Spleen (tissue), 11 donors: ENCODE measurements around the gene BBS9. TPM values are rescaled to one million over a fixed set of nuclear protein-coding genes. Genes with fewer than 3 reads are reported as not detected.

Experiments
- DNase-seq: peaks from one replicate; pipeline ENCODE4 v3.0.0-alpha.2; 2020
- H3K27ac ChIP-seq, 8 donors: fragments of 200-600 bp; sonication (generic) in 7 of 8; 1 replicate in 4 of 8; 2 replicates in 4 of 8; pipeline versions ENCODE4 v1.5.0 to v1.8.0; 2016 to 2021; ENCODE audit warnings: inconsistent platforms in 4 of 8, mild to moderate bottlenecking in 4 of 8, moderate library complexity in 1 of 8
- H3K27me3 ChIP-seq, 7 donors: fragments of 200-600 bp; sonication (generic) in 6 of 7; replicated peaks in 1 of 7; 1 replicate in 4 of 7; 2 replicates in 3 of 7; pipeline versions ENCODE4 v1.5.0 to v1.8.0; 2016 to 2021; ENCODE audit warnings: inconsistent platforms in 3 of 7, mild to moderate bottlenecking in 1 of 7
- H3K36me3 ChIP-seq, 6 donors: fragments of 200-600 bp; sonication (generic) in 5 of 6; 1 replicate in 4 of 6; 2 replicates in 2 of 6; pipeline versions ENCODE4 v1.5.0 to v1.8.0; 2016 to 2021; ENCODE audit warnings: inconsistent platforms in 2 of 6
- H3K4me1 ChIP-seq, 6 donors: fragments of 200-600 bp; sonication (generic) in 5 of 6; 1 replicate in 3 of 6; 2 replicates in 3 of 6; pipeline versions ENCODE4 v1.5.0 to v1.8.0; 2016 to 2021; ENCODE audit warnings: inconsistent platforms in 3 of 6
- H3K4me3 ChIP-seq, 8 donors: fragments of 200-600 bp; sonication (generic) in 7 of 8; 1 replicate in 4 of 8; 2 replicates in 4 of 8; pipeline versions ENCODE4 v1.5.0 to v1.8.0; 2016 to 2021; ENCODE audit warnings: inconsistent platforms in 4 of 8, mild to moderate bottlenecking in 4 of 8, moderate library complexity in 2 of 8
- H3K9me3 ChIP-seq, 8 donors: fragments of 200-600 bp; sonication (generic) in 7 of 8; 1 replicate in 4 of 8; 2 replicates in 4 of 8; pipeline versions ENCODE4 v1.5.0 to v1.8.0; 2016 to 2021; ENCODE audit warnings: inconsistent platforms in 4 of 8
- CTCF ChIP-seq, 11 experiments: fragments of 200-600 bp in 7 of 11; fragments of 450-650 bp in 4 of 11; sonication (generic) in 4 of 11; IDR thresholded peaks in 8 of 11; conservative IDR thresholded peaks in 3 of 11; 1 replicate in 7 of 11; 2 replicates in 4 of 11; pipeline versions ENCODE4 v1.4.0 to v1.8.0; 2016 to 2021; ENCODE audit warnings: antibody characterized with exemption in 11 of 11, inconsistent platforms in 4 of 11, mild to moderate bottlenecking in 1 of 11
- POLR2A ChIP-seq, 3 donors: fragments of 450-650 bp; IDR thresholded peaks; one replicate each; pipeline ENCODE4 v1.5.1; 2017; ENCODE audit warnings: antibody characterized with exemption in 3 of 3, mild to moderate bottlenecking in 1 of 3
- POLR2AphosphoS5 ChIP-seq, 3 donors: sonication (generic); formaldehyde crosslinking; IDR thresholded peaks; one replicate each; pipeline ENCODE4 v1.5.1; 2017; ENCODE audit warnings: antibody characterized with exemption in 3 of 3
- WGBS, 5 donors: extraction: QIAGEN DNeasy Blood & Tissue Kit in 3 of 5; methylation state at CpG; one replicate each; pipeline versions ENCODE4 v1.1.5 to v1.1.7; 2013 to 2018; 5-methylcytosine and 5-hydroxymethylcytosine counted together
- intact Hi-C: fragments of 100-400 bp; cut with DNase I; formaldehyde crosslinking; loops from one replicate; pipeline ENCODE4 v1.15.0; 2023; ENCODE audit warnings: low total_unique reads
- polyA plus RNA-seq, 3 donors: library from polyadenylated mRNA; stranded (reverse); fragments of 200-250 nt; gene quantifications; one replicate each; pipeline ENCODE4 v1.2.1, GENCODE V29; 2013
- total RNA-seq, 7 donors: library from RNA; depleted of rRNA in 3 of 7; stranded (reverse); fragments of >200 nt in 3 of 7; fragmentation: NEBNext Ultra II Directional in 4 of 7; extraction: Animal tissue kit (Norgen Biotek cat#: 25700) in 4 of 7; gene quantifications; one replicate each; pipeline versions ENCODE4 v1.1.0 to v1.2.1, GENCODE V29; 2016 to 2021
- donor health status: healthy with polysubstance abuse.
- donor health status: DM: no; HTN: no; CAD: no; lungs with moderate emphysema.
- donor health status: DM: no; HTN: no; CAD: no.
- donor health status: Bipolar disorder and iron deficiency.
- donor health status: healthy.
- donor health status: DM: no; HTN: no; CAD: no.
- donor health status: DM: yes; HTN: yes; CAD: no.

The BBS9 gene
- total and polyA plus RNA-seq, 10 donors, result 2.3 to 44.1 (median 25.3) TPM

GRCh38 chr7:33529070-33529469 lies 399.7 kb downstream of the BBS9 start:
- Histone ChIP-seq H3K27ac (no peak overlapping the region), H3K4me3 (no peak overlapping the region), H3K27me3 (no peaks in the 10 kb centered on the region), H3K36me3 (peaks cover 0 to 11% (median 3%) of the 10 kb centered on the region in 6 donors), H3K4me1 (no peaks in the 10 kb centered on the region), H3K9me3 (no peaks in the 10 kb centered on the region)
- no peak for DNase-seq
- TF ChIP-seq POLR2AphosphoS5 (IDR thresholded peaks at IDR 0.05) (no peak), CTCF (IDR thresholded peaks at IDR 0.05 in 8 of 11, conservative IDR thresholded peaks at IDR 0.05 in 3 of 11) (no peak), POLR2A (IDR thresholded peaks at IDR 0.05) (no peak)
- WGBS, 5 donors, result 88 to 97% (median 95%) methylated on average over 2 of the region's 2 CpGs
- intact Hi-C loops, result no loop called here

GRCh38 chr7:33530664-33531063 lies 401.3 kb downstream of the BBS9 start:
- Histone ChIP-seq H3K4me1 (no peaks in the 10 kb centered on the region), H3K36me3 (peaks cover 0 to 27% (median 3%) of the 10 kb centered on the region in 6 donors), H3K9me3 (no peaks in the 10 kb centered on the region), H3K4me3 (no peak overlapping the region), H3K27ac (no peak overlapping the region), H3K27me3 (no peaks in the 10 kb centered on the region)
- TF ChIP-seq CTCF (IDR thresholded peaks at IDR 0.05 in 8 of 11, conservative IDR thresholded peaks at IDR 0.05 in 3 of 11) (no peak), POLR2A (IDR thresholded peaks at IDR 0.05) (no peak), POLR2AphosphoS5 (IDR thresholded peaks at IDR 0.05) (no peak)
- intact Hi-C loops, result no loop called here
- no peak for DNase-seq
- 90 to 100% (median 93%) methylated on average over 1 of the region's 1 CpG for WGBS, 5 donors

GRCh38 chr7:33531888-33532287 lies 402.5 kb downstream of the BBS9 start:
- Histone ChIP-seq H3K27me3 (no peaks in the 10 kb centered on the region), H3K4me1 (no peaks in the 10 kb centered on the region), H3K27ac (no peak overlapping the region), H3K4me3 (no peak overlapping the region), H3K36me3 (peaks cover 0 to 30% (median 3%) of the 10 kb centered on the region in 6 donors), H3K9me3 (no peaks in the 10 kb centered on the region)
- DNase-seq, result no peak
- intact Hi-C loops, result no loop called here
- TF ChIP-seq CTCF (IDR thresholded peaks at IDR 0.05 in 8 of 11, conservative IDR thresholded peaks at IDR 0.05 in 3 of 11) (no peak), POLR2A (IDR thresholded peaks at IDR 0.05) (no peak), POLR2AphosphoS5 (IDR thresholded peaks at IDR 0.05) (no peak)
- 93 to 99% (median 97%) methylated on average over 4 of the region's 4 CpGs for WGBS, 5 donors

- H3K27ac ChIP-seq, result no peak overlapping the region
- H3K4me1 ChIP-seq, result no peaks in the 10 kb centered on the region
- H3K4me3 ChIP-seq, result no peak overlapping the region
- TF ChIP-seq POLR2A (IDR thresholded peaks at IDR 0.05) (no peak), POLR2AphosphoS5 (IDR thresholded peaks at IDR 0.05) (no peak), CTCF (IDR thresholded peaks at IDR 0.05 in 8 of 11, conservative IDR thresholded peaks at IDR 0.05 in 3 of 11) (no peak)
- peaks cover 0 to 59% (median 3%) of the 10 kb centered on the region in 6 donors for H3K36me3 ChIP-seq
- intact Hi-C loops, result no loop called here
- H3K27me3 ChIP-seq, result no peaks in the 10 kb centered on the region
- no peak for DNase-seq
- 48 to 71% (median 52%) methylated on average over 1 of the region's 1 CpG for WGBS, 5 donors
- H3K9me3 ChIP-seq, result peaks cover 0 to 29% (median 20%) of the 10 kb centered on the region in 8 donors
These were observed 405.5 kb downstream of the BBS9 start for GRCh38 chr7:33534833-33535232.
